HG02610 (cell line): ENCODE results near the gene IL25.
"Not testable (repeated sequence)": the region's sequence is repeated elsewhere in the genome, so short reads cannot be mapped to it uniquely, and the experiment has no call there.

Source experiments
- ATAC-seq: cut with Tn5 transposase; IDR thresholded peaks from one replicate; pipeline ENCODE4 v1.9.1; 2021; ENCODE audit warnings: mild to moderate bottlenecking, moderate library complexity; ENCODE audit not compliant: unreplicated experiment

IL25 gene

DNA sequence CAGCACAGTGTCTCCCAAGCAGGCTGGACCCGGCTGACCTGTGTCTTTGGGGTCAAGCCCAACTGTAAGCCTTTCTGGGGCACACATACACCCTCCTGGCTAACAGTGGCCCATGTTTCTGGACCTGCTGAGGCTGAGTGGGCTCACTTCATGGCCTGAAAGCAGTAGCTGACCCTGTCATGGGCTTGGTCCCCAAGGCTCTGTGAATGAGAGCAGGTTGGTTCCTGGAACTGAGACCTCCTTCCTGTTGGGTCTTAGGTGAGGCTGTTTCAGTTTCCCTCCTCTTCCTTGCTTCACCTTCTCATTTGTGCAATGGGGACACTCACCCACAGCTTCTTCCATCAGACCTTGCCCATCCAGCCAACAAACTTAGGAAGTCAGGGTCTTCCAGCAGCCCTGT lies 744 bp upstream of the IL25 start:
- ATAC-seq: no peak

DNA sequence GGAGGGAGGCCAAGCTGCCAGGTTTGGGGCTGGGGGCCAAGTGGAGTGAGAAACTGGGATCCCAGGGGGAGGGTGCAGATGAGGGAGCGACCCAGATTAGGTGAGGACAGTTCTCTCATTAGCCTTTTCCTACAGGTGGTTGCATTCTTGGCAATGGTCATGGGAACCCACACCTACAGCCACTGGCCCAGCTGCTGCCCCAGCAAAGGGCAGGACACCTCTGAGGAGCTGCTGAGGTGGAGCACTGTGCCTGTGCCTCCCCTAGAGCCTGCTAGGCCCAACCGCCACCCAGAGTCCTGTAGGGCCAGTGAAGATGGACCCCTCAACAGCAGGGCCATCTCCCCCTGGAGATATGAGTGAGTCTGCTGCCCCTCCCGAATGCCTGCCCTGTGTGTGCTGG lies 432 bp downstream of the IL25 start:
- no peak for ATAC-seq

DNA sequence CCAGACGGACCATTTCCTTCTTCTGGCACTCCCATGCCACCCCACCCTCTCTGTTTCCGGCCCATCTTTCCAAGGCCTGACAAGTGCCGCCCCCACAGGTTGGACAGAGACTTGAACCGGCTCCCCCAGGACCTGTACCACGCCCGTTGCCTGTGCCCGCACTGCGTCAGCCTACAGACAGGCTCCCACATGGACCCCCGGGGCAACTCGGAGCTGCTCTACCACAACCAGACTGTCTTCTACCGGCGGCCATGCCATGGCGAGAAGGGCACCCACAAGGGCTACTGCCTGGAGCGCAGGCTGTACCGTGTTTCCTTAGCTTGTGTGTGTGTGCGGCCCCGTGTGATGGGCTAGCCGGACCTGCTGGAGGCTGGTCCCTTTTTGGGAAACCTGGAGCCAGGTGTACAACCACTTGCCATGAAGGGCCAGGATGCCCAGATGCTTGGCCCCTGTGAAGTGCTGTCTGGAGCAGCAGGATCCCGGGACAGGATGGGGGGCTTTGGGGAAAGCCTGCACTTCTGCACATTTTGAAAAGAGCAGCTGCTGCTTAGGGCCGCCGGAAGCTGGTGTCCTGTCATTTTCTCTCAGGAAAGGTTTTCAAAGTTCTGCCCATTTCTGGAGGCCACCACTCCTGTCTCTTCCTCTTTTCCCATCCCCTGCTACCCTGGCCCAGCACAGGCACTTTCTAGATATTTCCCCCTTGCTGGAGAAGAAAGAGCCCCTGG lies 3.1 kb downstream of the IL25 start:
- ATAC-seq: no peak

- ATAC-seq: no peak
Measured at GRCh38 chr14:23376482-23377197, 4.0 kb downstream of the IL25 start, which contains the start of gene CMTM5. Gene CMTM5, plus strand, starts transcription at chr14:23377046. Its CDS starts 206 bp downstream, at chr14:23377252.

DNA sequence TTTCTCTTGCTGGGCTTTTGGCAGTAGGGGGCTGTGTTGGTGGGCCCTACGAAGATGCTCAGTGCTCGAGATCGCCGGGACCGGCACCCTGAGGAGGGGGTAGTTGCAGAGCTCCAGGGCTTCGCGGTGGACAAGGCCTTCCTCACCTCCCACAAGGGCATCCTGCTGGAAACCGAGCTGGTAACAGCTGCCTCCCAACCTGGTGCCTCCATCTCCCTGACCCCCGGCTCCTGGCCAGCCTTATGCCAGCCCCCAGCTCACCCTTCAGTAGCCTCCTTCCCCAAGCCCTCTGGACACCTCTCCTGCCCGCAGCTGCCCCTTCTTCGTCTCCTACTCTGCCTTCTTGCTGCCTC lies 4.6 kb downstream of the IL25 start:
- no peak for ATAC-seq

- ATAC-seq: no peak
Measured at GRCh38 chr14:23377573-23378563, 5.3 kb downstream of the IL25 start.

- no peak for ATAC-seq
Measured at GRCh38 chr14:23378612-23379220, 6.1 kb downstream of the IL25 start.

DNA sequence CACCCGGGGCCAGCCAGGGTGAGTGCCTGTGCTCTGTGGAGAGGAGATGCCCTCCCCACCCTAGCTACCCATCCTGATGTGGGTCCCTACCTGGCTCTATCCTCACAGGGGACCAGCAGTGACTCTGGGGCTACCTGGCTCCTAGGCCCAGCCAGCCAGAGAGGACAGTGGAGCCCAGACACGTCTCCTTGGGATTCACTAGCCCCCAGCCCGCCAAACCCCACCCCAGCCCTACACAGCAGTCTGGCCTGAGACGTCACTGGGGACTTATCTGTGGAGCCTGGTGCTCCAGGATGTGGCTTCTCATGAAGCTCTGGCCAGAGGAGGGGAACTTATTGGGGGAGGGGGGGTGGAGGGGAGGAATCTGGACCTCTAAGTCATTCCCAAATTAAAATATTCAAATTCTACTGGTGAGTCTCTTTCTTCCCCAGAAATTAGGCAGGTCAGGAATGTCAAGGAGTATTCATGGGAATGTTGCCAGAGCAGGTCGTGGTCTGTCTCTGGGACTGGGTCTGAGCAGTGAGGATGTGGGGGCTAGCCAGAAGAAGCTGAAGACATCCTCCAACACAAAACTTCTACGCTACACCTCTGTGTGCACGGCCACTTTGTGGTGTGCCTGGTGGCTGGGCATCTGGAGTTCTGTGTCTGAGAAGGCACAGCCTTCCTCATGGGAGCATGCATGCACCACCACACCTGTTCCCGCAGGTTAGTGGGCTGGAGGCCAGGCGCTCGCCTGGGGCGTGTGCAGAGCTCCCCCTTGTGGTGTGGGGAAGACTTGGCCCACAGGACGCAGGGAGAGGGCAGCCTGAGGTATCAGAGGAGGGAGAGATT lies 7.0 kb downstream of the IL25 start:
- ATAC-seq: no peak

- no peak for ATAC-seq
Measured at GRCh38 chr14:23380197-23380914, 7.7 kb downstream of the IL25 start.

DNA sequence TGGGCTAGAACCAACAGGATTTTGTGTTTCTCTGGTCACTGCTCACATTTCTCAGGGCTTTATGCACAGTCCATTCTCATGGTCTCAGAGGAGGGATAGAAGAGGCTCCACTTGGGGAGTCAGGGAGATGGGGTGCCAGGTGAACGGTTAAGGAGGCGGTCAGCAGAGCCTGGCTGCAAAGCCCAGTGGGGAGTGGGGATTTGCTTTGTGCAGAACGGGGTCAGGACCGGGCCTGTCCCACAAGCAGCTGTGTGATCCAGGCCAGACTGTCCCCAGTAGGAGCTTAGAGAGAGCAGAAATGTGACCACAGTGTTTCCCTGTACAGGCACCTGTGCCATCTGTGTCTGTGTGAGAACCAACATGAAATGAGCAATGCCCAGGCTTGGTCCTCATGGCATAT lies 8.4 kb downstream of the IL25 start:
- no peak for ATAC-seq

- ATAC-seq: no peak
Measured at GRCh38 chr14:23381871-23382270, 9.3 kb downstream of the IL25 start.

DNA sequence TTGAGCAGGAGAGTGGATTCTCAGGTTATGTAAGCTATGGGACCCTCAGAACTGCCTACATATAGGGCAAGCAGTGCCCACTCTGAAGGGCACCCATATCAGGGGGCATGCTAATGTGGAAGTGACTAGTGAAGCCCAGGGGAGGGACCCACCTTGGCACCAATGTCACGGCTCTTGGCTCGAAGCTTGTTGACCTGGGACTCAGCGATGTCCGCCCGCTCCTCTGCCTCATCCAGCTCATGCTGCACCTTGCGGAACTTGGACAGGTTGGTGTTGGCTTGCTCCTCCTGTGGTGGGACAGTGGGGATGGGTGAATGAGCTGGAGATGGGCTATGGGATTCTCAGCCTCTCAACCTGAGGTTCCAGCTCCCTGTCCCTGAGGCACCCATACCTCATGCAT lies 9.7 kb downstream of the IL25 start:
- ATAC-seq: no peak

DNA sequence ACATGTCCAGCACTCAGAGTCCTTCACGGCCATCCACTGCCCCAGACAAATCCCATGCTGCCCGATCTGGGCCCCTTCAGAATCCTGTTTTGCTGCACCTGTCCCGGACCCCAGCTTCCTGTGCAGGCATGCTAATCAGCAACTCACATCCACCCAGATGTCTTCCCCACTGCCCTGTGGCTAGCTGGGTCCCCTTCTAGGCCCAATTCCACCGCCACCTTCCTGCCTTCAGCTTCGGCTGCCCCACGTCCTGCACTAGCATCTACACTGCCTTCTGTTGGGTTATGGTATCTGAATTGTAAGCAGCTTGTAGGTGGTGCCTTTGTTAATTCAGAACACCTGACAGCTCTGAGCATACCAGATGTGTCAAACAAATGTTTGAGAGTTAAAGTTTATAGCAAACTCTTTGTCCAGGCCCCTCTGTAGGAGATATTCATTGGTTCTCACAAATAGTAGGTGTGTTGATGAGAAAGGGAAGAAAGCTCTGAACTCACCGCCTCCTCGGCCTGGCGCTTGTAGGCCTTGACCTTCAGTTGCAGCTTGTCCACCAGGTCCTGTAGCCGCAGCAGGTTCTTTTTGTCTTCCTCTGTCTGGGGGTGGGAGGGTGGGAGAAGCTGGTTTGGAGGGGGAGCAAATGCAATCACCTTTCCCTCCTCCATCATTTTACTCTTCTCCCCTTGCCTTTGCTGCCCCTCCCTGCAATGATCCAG lies 10.3 kb downstream of the IL25 start:
- no peak for ATAC-seq

- ATAC-seq: no peak
Measured at GRCh38 chr14:23384364-23385080, 11.9 kb downstream of the IL25 start.

DNA sequence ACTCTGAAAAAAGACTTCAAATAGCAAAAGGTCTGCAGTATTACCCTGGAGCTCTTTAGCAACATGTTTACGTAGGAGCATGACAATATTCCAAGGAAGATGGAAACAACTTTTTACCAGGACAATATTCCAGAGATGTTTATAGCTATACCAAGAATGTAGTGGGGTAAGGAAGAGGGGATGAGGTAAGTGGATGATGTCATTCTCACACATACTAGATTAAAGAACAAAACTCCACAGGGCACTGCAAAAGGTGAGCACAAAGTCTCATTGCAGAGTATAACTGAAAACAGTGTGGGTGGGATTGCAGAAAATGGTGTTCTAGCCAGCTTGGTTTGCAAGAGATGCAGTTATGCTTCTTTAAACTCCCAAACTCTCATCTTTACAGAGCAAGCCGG lies 12.6 kb downstream of the IL25 start:
- ATAC-seq: no peak

GRCh38 chr14:23385642-23386265 lies 13.1 kb downstream of the IL25 start:
- no peak for ATAC-seq

GRCh38 chr14:23386266-23386657 lies 13.7 kb downstream of the IL25 start:
- not testable (repeated sequence) for ATAC-seq

DNA sequence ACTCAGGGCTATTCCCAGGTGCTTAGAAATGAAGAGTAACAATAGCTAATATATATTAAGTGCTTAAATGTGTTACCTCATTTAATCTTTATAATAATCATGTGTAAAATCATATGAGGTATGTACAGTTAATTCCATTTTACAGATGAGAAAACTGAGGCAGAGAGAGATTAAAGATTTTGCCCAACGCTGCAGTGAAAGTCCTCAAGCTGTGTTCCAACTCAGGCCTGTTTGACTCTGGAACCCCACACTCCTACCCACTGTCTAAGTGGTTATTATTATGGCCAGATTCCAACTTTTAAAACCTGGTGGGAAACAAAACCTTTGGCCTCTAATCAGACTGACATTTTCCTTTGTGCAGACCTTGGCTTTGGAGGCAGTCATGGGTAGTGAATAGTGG lies 14.4 kb downstream of the IL25 start:
- ATAC-seq: no peak
